Activated CD4-positive, alpha-beta T cell treated with anti-CD3 and anti-CD28 coated beads for 1 hour (primary cell): ENCODE measurements around the gene SETMAR.
"Not testable (repeated sequence)": the region's sequence is repeated elsewhere in the genome, so short reads cannot be mapped to it uniquely, and the experiment has no call there.

Experiments used
- DNase-seq: peaks from one replicate; pipeline ENCODE4 v3.0.0-alpha.2; 2020

Gene SETMAR

GRCh38 chr3:4314688-4315087 is 11.5 kb downstream of the SETMAR start:
- DNase-seq = no peak

DNA sequence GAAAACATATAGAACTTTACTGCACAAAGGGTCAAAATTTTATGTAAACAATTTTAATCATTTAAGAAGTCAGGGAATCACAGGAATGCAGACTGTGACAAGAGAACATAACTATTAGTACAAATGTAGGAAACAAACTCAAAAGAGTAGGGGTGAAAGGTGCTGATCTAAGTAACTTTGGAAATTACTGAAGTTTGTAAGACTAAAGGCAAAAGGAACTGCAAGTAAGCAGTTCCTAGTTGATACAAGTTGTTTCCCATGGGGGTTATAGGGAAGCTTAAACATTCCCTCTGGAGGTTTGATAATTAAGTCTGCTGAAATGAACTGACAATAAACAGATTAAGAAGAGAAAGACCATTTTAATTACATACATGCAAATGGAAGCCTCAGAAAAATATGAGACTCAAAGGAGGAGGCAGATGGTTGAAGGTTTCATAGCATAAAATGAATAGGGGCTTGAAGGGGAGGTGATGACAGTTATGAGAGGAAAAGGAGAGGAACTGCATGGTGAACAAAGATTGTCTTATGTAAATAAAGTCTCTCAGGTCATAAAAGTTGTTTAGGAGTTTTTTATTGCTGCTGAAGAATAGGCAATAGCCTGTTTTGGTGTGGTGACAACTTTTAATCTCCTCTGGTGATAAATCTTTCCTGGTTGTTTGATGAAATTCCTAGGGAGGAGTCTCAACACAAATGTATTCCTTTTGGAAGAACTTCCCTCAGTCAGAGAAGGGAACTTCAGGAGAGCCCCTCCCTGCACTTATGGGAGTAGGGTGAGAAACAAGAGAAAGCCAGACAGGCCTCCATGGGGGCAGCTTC is 17.1 kb downstream of the SETMAR start:
- DNase-seq = no peak

DNA sequence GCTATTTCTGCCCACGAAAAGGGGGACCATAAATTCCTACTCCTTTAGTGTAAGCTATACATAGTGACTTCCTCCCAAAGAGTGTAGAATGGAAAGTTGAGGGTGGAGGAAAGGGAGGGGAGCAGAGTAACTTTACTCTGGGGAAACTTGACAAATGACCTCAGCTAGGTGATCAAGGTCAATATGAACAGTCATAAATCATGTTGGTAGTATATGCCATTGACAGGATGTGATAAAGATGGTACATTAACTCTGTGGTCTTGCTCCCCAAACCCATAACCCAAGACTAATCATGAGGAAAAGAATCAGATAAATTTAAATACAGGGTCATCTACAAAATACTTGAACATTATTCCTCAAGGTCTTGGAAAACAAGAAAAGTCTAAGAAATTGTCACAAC is 18.6 kb downstream of the SETMAR start:
- no peak for DNase-seq

GRCh38 chr3:4322635-4323034 is 19.5 kb downstream of the SETMAR start:
- DNase-seq = no peak

GRCh38 chr3:4323246-4324027 is 20.3 kb downstream of the SETMAR start:
- DNase-seq = no peak

DNA sequence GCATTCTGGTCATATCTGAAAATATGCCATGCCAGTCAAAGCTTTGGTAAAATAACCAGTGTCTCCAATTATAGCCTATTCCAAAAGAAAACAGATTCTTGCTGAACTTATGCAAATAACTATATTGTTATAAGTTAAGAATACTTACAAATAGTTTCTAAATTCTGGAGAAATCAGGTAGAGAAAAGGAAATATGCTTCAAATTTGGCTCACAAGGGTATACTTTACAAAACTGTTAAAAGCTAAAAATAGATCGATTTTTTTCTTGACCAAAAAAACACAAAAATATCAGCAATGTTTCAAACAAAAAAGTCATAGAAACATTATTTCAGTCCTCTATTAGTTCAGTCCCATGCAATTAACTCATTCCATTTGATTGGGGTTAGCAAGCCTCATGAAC is 23.7 kb downstream of the SETMAR start:
- no peak for DNase-seq

- DNase-seq = not testable (repeated sequence)
Observed at GRCh38 chr3:4329806-4330205, 26.6 kb downstream of the SETMAR start.

DNA sequence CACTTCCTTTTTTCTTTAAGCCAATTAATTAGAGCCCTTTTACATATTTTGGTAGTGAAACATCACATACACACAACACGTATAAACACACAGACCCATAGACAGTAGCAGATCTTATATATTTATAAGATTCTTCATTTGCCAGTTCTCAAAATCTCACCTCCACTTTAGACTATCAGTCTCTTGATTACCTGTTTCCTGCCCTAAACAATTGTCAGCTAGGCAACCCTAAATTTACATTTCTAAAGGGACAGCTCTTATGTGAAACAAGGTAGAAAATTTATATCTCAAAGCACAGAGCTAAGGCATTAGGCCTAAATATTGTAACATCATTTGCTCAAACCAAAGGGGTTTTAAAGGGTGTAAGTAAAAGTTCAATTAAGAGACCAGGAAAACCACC is 28.9 kb downstream of the SETMAR start:
- no peak for DNase-seq

- no peak for DNase-seq
Observed at GRCh38 chr3:4332574-4332973, 29.4 kb downstream of the SETMAR start.

GRCh38 chr3:4332991-4333390 is 29.8 kb downstream of the SETMAR start:
- no peak for DNase-seq

DNA sequence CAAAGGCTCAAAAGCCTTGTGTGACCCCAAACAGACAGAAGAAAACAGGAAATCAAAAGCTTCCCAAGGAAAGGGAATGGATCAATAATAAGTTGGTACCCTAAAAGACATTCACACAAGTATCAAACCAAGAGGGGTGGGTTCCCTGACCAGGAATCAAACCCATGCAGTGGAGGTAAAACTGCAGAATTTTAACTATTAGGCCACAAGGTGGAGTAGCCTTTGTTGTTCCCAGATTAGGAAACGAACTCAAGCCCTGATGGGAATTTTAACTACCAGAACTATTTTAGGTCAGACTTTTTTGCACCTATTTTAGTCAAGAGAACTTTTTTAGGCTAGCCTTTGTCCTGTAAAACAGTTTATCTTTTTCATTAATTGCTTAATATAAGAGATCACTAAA is 31.4 kb downstream of the SETMAR start:
- no peak for DNase-seq

DNA sequence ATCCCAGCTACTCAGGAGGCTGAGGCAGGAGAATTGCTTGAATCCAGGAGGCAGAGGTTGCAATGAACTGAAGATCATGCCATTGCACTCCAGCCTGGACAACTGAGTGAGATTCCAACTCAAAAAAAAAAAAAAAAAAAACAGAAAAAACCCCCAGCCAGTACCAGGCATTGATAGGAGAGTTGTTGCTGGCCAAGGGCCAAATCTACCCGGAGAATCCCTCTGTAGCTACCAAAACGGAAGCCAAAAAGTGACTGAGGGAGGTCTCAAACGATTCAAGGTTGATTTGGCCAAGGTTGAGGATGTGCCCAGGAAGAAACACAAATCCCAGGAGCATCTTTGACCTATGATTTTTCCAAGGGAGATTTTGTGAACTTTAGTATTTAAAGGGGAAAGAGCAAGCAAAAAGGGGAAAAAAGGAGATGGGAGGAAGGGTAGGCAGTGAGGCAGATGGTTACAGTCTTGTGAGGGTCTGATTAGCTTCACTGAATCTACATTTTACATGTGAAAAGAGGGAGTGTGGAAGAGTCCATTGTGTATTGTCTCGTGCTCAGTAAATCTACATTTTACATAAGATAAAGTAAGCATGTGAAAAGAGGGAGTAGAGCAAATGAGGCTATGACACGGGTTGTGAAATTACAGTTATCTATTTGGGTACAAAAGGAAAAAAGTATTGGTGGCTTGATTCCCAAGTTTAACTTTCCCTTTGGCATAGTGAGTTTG is 32.8 kb downstream of the SETMAR start:
- DNase-seq = no peak

DNA sequence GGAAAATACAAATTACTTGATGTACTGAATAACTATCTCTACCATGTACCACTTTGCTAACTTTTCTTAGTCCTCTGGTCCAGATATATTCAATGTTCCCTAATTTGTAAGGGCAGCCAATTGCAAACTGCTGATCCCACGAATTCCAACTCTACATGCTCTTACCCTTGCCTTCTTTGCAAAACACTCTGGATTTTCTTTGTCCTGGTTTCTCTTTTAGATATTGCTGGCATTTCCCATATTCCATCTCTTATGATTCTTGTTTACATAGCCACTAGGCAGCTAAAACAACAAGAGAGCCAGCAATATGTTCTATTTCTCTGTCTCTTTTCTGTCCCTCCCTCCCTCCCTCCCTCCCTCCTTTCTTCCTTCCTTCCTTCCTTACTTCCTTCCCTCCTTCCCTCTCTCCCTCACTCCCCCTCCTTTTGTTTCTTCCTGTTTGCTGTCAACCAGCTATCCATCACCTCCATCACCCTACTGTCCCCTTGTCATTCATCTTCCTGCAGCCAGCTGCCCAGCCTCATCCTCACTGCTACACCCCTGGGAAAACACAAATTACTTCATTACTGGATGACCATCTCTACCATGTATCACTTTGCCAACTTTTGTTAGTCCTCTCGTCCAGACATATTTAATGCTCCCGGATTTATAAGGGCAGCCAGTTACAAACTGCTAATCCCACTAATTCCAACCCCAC is 33.8 kb downstream of the SETMAR start:
- DNase-seq = no peak

DNA sequence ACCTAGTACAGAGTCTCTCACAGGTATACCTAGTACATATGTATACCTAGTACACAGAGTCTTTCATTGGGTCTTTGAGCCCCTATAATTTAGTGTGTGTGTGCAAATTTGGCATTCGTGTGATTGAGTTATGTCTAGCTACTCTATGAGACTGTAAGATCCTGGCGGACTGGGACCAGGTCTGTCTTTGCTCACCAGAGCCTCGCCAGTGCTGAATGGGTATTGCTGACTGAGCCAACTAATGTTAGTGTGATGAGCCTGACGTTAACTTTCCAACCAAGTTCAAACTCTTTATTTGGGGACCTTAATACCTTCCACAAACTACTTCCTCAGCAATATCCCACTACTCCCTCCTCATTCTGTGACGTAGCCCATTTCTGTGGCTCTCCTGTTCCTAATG is 35.6 kb downstream of the SETMAR start:
- DNase-seq = no peak

DNA sequence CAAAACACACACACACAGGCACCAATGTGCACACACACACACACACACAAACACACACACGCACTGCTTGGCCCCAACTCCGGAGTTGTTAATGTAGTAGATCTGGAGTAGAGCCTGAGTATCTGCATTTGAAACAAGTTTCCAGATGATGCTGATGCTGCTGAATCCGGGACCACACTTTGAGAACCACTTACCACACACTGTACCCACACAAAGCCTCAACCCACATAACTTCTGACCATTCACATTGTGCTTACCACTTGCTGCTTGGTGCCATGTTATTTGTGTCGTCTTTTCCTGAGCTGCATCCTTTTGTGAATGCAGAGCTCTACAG is 36.9 kb downstream of the SETMAR start:
- DNase-seq = no peak

DNA sequence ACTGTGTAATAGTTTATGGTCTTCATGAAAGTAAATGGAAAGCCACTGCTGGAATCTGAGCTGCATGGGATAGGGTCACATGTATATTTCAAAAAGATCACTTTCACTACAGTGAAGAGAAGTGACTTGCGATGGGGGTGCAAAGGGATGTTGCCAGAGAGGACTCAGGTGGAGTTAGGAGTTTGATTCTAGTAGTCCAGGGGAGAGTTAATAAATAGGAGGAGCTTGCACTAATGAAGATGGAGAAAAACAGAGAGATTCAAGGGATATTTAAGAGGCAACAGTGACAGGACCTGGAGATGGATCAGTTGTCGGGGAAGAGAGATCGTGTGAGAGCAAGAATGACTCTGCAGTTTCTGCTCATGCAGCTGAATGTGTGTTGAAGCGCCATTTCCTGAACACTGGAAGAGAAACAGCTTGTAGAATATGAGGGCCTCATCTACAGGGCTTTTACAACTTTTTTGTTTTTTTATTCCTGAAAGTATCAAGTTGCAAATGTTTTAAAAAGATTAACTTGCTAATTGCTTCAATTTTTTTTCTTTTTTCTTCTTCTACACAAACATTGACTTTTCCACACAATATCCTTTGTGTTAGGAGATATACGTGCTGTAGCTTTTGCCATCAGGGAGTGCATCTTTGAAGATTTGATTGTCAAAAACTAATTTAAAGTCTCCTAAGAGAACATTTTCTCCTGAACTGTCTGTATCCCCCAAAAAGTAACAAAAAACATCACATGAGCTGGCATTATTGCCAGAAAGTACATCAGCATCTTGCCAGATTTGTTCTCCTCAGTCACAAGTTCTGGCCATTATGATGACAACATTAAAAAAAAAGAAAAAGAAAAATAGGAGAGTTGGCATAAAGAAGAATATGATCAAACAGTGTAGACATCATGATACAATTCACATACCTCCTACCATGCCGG is 37.5 kb downstream of the SETMAR start:
- DNase-seq = no peak

DNA sequence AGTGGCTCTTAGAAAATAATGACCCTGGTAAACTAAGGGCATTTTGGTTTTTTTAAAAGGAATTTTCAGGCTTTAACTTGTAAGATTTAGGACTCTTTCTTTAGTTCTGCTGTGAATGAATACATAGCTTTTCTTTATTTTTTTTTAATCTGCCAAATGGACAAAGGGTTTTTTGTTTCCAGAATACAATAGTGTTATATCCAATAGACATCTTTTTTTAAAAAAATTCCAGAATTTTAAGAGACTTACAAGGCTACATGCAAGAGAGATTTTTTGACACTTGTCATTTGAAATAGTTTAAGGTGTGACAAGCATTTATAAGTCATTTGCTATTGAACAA is 38.1 kb downstream of the SETMAR start:
- no peak for DNase-seq

- no peak for DNase-seq
Observed at GRCh38 chr3:4343258-4343657, 40.1 kb downstream of the SETMAR start.

GRCh38 chr3:4350789-4351163 is 47.6 kb downstream of the SETMAR start:
- DNase-seq = peak; percentile 14

DNA sequence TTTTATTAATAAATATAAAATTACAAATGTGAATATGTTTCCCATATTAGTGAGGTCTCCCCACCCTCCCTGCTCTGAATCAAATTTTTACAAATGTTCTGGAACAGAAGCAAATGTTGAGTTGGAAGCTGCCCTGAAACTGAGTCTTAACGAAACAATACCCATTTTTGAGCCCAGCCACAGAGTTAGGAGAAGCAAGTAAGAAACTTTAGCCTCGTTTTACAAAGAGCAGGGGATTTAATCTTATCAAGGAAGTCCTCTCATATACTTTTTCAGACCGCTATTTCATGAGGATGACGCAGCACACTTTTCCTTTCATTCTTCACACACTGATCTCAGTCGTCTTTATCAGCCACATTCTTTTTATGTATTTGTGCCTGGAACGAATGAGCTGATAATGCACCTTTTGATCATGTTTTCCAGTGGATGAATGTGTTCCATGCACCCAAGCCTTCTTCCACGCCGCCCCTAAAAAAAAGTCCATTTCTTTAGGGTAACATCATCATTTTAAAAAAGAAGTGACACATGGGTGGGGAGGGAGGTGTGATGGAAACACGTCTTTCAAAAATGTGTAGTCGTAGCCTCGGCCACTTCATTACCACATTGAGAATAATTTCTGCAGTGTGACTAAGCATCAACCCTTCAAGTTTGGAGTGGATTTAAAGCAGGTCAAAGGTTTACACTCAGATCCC is 48.1 kb downstream of the SETMAR start:
- DNase-seq = peak; percentile 9

DNA sequence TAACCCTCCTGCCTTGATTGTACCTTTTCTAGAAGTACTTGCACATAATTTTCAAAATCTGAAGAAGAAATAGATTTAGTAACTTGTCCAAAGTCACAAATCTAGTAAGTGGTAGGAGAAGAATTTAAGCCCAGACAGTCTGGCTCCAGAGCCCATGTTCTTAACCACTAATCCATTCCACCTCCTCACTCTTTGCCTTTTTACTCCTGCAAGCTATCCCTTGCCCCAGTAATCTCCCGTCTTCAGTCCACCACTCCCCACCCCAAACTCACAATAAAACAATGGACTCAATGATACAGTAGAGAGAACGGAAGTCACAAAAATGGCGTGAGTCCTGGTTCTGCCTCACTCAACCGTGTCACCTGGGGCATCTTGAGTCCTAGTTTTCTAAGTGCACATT is 48.7 kb downstream of the SETMAR start:
- DNase-seq = no peak
